ENCODE measurements around the gene DOCK10. TPM values are rescaled to one million over a fixed set of nuclear protein-coding genes. Genes with fewer than 3 reads are reported as not detected.
A peak's percentile ranks its signal among the peaks of the same experiment; 100 is the strongest.

DOCK10 gene
- total and polyA plus RNA-seq, 9 of the 15 experiments (the other 6 are each of a cell fraction or from before 2014, with no cell fraction given), result 0.01 to 0.87 (median 0.18) TPM

DNA sequence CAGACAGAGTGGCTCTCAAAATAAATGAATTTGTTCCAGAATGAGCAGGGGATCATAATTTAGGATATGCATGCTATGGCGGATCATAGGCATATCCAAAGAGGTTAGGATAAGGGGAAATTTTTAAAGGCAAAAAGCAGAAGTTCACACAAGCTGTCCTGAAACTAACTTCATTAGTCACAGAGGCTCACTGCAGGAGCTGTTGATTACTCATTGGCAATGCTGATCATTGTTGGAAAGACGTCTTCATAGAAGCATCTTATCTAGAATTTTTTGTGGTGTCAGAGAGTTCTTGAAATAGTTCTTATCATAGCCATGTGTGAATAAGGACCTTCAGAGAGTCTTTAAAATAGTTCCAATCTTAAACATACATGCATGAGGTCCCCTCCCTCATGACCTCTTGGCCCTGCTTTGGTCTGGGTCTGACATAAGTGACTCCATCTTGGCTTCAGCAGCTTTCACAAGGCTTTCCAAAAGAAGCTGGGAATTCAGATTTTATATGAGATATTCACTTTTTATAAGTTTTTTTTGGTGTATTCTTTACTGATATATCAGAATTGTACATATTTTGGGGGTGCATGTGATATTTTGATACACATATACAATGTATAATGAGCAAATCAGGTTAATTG is 318.6 kb downstream of the DOCK10 start:
- TF ChIP-seq, protein P1, sequence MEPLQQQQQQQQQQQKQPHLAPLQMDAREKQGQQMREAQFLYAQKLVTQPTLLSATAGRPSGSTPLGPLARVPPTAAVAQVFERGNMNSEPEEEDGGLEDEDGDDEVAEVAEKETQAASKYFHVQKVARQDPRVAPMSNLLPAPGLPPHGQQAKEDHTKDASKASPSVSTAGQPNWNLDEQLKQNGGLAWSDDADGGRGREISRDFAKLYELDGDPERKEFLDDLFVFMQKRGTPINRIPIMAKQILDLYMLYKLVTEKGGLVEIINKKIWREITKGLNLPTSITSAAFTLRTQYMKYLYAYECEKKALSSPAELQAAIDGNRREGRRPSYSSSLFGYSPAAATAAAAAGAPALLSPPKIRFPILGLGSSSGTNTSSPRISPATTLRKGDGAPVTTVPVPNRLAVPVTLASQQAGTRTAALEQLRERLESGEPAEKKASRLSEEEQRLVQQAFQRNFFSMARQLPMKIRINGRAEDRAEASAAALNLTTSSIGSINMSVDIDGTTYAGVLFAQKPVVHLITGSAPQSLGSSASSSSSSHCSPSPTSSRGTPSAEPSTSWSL (CRISPR knock-in tag; IDR thresholded peaks at IDR 0.05; ENCODE audit: borderline replicate concordance), result no peak
- TF ChIP-seq, protein P2, sequence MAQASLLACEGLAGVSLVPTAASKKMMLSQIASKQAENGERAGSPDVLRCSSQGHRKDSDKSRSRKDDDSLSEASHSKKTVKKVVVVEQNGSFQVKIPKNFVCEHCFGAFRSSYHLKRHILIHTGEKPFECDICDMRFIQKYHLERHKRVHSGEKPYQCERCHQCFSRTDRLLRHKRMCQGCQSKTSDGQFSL (CRISPR knock-in tag; IDR thresholded peaks at IDR 0.05), result no peak
- TF ChIP-seq, protein P2 (tag; IDR thresholded peaks at IDR 0.05), result no peak
- TF ChIP-seq, protein P3, sequence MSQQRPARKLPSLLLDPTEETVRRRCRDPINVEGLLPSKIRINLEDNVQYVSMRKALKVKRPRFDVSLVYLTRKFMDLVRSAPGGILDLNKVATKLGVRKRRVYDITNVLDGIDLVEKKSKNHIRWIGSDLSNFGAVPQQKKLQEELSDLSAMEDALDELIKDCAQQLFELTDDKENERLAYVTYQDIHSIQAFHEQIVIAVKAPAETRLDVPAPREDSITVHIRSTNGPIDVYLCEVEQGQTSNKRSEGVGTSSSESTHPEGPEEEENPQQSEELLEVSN (IDR thresholded peaks at IDR 0.05; ENCODE audit: borderline replicate concordance in 1 of 2, extremely low read depth in 1 of 2, insufficient read depth in 1 of 2, insufficient read length in 1 of 2, low read depth in 1 of 2, low read length in 1 of 2, poor library complexity in 1 of 2, severe bottlenecking in 1 of 2), result no peak
- TF ChIP-seq FOXP1 (CRISPR knock-in tag; IDR thresholded peaks at IDR 0.05) (no peak), ZNF695 (CRISPR knock-in tag; IDR thresholded peaks at IDR 0.05) (0 out of 2 replicates have a peak, but pooled peaks have one; percentile 46), ZNF311 (CRISPR knock-in tag; IDR thresholded peaks at IDR 0.05) (peak; percentile 85)
- TF ChIP-seq, protein P4, sequence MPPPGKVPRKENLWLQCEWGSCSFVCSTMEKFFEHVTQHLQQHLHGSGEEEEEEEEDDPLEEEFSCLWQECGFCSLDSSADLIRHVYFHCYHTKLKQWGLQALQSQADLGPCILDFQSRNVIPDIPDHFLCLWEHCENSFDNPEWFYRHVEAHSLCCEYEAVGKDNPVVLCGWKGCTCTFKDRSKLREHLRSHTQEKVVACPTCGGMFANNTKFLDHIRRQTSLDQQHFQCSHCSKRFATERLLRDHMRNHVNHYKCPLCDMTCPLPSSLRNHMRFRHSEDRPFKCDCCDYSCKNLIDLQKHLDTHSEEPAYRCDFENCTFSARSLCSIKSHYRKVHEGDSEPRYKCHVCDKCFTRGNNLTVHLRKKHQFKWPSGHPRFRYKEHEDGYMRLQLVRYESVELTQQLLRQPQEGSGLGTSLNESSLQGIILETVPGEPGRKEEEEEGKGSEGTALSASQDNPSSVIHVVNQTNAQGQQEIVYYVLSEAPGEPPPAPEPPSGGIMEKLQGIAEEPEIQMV (tag; conservative IDR thresholded peaks at IDR 0.05; ENCODE audit: low read depth), result peak; percentile 23; the same call in 1 of the 2 replicates
- WGBS (ENCODE audit: insufficient coverage, low coverage, missing lambda C conversion rate), result 0% methylated on average over 2 of the region's 2 CpGs
- no TSS peak for BruUV-seq (replicated peaks)

More for the DNA sequence above, 318.6 kb downstream of the DOCK10 start:
- in situ Hi-C loops (cut with MboI), result no loop called here
- Histone ChIP-seq H3K9ac (ENCODE audit: insufficient read depth in 1 of 2, low read depth in 2 of 2, low read length in 2 of 2) (no peak overlapping the region), H3K27me3 (ENCODE audit: control insufficient read depth in 2 of 2, insufficient read depth in 2 of 2, low read length in 2 of 2) (no peaks in the 10 kb centered on the region), H3K79me2 (ENCODE audit: control insufficient read depth, insufficient read depth, low read length) (no peaks in the 10 kb centered on the region), H3K9me1 (ENCODE audit: control insufficient read depth, insufficient read depth, low read length) (no peaks in the 10 kb centered on the region), H3K4me1 (replicated peaks in 1 of 2; ENCODE audit: control insufficient read depth in 2 of 2, insufficient read depth in 2 of 2, low read length in 2 of 2) (no peaks in the 10 kb centered on the region), H3K27ac (ENCODE audit: extremely low read depth, low read depth, low read length) (no peak overlapping the region), H3K4me2 (ENCODE audit: insufficient read depth, low read length) (no peak overlapping the region), H3K36me3 (ENCODE audit: control insufficient read depth, insufficient read depth, low read length) (no peaks in the 10 kb centered on the region), H2AFZ (ENCODE audit: low read depth, low read length) (no peak overlapping the region), H3K9me3 (replicated peaks; ENCODE audit: control insufficient read depth, insufficient read depth, low read depth, low read length) (no peaks in the 10 kb centered on the region), H4K20me1 (replicated peaks; ENCODE audit: control insufficient read depth, insufficient read depth, low read length) (no peaks in the 10 kb centered on the region), H3K4me3 (no peak overlapping the region)
- no peak for FAIRE-seq
- no peak for DNase-seq (ENCODE audit: extremely low read depth in 1 of 4, low spot score in 3 of 4)
- ChIA-PET CTCF (ENCODE audit: low intra/inter-chr PET ratio) (no interaction called here), POLR2A (interaction anchor here (0.8 kb wide), 1 partner anchor 33 kb away, joined by 5 read pairs; no protein-coding TSS in a partner anchor)
- intact Hi-C loops (cut with micrococcal nuclease), result no loop called here
- ATAC-seq, result no peak

Measured in K562 (cell line).